Stimulated activated CD8-positive, alpha-beta memory T cell treated with anti-CD3 and anti-CD28 coated beads, Interleukin-2, amount 100 ng/mL, for 48 hours (primary cell): ENCODE data around the gene ZBTB40.
A peak's percentile ranks its signal among the peaks of the same experiment; 100 is the strongest.

Experiments used
- DNase-seq, 2 donors: peaks; one replicate each; pipeline ENCODE4 v3.0.0-alpha.2; 2020; ENCODE audit warnings: low read depth in 2 of 2

ZBTB40 gene, protein sequence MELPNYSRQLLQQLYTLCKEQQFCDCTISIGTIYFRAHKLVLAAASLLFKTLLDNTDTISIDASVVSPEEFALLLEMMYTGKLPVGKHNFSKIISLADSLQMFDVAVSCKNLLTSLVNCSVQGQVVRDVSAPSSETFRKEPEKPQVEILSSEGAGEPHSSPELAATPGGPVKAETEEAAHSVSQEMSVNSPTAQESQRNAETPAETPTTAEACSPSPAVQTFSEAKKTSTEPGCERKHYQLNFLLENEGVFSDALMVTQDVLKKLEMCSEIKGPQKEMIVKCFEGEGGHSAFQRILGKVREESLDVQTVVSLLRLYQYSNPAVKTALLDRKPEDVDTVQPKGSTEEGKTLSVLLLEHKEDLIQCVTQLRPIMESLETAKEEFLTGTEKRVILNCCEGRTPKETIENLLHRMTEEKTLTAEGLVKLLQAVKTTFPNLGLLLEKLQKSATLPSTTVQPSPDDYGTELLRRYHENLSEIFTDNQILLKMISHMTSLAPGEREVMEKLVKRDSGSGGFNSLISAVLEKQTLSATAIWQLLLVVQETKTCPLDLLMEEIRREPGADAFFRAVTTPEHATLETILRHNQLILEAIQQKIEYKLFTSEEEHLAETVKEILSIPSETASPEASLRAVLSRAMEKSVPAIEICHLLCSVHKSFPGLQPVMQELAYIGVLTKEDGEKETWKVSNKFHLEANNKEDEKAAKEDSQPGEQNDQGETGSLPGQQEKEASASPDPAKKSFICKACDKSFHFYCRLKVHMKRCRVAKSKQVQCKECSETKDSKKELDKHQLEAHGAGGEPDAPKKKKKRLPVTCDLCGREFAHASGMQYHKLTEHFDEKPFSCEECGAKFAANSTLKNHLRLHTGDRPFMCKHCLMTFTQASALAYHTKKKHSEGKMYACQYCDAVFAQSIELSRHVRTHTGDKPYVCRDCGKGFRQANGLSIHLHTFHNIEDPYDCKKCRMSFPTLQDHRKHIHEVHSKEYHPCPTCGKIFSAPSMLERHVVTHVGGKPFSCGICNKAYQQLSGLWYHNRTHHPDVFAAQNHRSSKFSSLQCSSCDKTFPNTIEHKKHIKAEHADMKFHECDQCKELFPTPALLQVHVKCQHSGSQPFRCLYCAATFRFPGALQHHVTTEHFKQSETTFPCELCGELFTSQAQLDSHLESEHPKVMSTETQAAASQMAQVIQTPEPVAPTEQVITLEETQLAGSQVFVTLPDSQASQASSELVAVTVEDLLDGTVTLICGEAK

GRCh38 chr1:22451702-22452480 lies at the start of gene ZBTB40:
Gene ZBTB40, plus strand, starts transcription at chr1:22451851. Its CDS starts 38,098 bp downstream, at chr1:22489949.
- peak; percentile 90 for DNase-seq

DNA sequence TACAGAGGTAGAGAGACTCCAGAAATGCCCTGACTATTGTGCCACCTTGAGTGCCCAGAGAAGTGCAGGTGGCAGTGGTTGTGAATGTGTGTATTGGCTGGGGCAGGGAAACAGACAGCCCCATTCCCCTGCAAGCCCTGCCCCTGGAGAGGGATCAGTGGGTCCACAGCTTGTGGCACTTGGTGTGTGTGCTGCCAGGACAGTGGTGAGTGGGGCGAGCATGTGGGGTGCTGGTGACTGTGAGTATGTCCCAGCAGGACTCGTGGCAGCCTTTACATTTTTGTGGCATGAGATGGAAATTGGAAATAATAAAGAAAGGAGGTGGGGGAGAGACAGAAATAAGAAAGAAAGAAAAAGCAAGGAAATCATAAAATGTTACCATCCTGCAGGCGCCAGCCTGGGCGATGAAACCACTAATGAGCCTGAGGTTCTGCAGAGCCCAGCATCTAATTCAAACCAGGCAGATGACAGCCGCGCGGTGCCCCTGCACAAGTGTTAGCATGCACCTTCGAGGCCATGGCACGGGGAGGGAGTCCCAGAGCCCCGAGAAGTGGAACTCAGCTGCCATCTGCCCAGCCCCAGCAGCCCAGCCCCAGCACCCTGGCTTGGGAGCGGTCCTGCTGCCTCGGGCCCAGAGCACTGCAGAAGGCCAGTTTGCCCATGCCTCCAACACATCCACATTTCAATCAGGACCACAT lies 49.1 kb upstream of the ZBTB40 start:
- no peak for DNase-seq

GRCh38 chr1:22404486-22404885 lies 47.2 kb upstream of the ZBTB40 start:
- DNase-seq: no peak

DNA sequence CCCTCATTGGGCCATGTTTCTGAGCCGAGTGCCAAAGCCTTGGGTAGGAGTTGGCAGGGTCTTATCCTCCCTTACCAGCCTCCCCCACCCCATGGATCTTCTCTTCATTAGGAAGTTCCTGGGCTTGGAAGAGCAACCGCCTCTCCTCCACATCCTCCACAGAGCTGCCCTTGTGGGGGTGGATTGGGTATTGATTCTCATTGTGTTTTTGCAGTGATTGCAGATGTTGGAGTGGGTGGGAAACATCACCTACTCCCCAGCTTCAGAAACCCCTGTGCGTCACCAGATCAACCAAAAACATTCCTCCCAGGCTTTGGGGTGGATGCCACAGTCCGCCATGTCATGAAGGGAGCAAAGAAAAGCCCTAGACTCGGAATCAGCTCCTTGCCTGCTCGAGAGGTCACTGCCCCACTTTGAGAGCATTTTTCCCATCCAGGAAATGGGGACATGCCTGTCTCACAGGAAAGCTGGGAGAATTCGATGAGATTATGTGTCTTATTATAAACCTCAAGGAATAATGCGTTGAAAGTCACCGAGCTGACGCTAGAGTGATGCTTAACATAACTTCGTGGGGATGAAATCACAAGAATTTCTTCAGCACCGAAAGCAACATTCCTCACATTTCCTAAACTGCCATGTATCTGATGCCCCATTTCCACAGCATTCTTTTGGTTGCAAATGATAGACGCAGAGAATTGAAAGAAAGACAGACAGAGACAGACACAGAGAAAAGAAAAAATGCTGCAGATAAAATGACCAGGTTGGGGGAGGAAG lies 44.7 kb upstream of the ZBTB40 start:
- no peak for DNase-seq

DNA sequence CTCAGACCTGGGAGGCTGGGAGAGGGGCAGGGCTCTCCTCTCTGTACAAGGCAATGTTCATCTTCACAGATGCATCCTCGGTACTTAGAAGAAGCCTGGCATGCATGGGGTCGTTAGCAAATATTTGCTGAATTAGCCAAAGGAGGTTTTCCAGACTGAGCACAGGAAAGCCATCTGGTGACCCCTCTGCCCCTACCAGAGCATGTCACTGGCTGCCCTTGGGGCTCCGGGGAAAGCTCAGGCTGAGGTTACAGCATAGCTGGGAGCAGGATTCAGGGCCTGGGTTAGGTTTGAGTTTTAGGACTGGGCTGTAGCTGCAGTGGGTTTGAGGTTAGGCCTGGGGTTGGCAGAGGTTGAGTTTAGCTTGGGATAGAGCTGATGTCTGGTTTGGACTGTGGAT lies 43.4 kb upstream of the ZBTB40 start:
- no peak for DNase-seq

DNA sequence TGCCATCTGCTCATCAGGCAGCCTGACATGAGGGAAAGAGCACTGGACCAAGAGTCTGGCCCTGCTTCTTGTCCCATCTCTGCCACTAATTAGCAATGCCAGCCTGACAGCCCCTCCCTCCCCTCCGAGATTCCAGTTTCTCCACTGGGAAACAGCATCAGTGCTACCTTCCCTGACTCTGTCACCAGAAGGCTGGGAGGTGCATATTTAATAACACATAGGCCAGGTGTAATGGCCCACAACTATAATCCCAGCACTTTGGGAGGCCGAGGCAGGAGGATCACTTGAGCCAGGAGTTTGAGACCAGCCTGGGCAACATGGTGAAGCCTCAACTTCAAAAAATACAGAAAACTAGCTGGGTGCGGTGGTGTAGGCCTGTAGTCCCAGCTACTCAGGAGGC lies 41.2 kb upstream of the ZBTB40 start:
- DNase-seq: no peak

GRCh38 chr1:22410928-22411495 lies 40.6 kb upstream of the ZBTB40 start:
- DNase-seq: no peak

- DNase-seq: no peak
Measured at GRCh38 chr1:22411589-22411988, 40.1 kb upstream of the ZBTB40 start.

- DNase-seq: no peak
Measured at GRCh38 chr1:22412932-22413727, 38.5 kb upstream of the ZBTB40 start.

GRCh38 chr1:22413799-22414198 lies 37.9 kb upstream of the ZBTB40 start:
- DNase-seq: no peak

GRCh38 chr1:22414244-22414751 lies 37.4 kb upstream of the ZBTB40 start:
- no peak for DNase-seq

GRCh38 chr1:22415489-22415888 lies 36.2 kb upstream of the ZBTB40 start:
- DNase-seq: no peak

GRCh38 chr1:22416555-22417454 lies 34.8 kb upstream of the ZBTB40 start:
- DNase-seq: peak; percentile 55 to 70

DNA sequence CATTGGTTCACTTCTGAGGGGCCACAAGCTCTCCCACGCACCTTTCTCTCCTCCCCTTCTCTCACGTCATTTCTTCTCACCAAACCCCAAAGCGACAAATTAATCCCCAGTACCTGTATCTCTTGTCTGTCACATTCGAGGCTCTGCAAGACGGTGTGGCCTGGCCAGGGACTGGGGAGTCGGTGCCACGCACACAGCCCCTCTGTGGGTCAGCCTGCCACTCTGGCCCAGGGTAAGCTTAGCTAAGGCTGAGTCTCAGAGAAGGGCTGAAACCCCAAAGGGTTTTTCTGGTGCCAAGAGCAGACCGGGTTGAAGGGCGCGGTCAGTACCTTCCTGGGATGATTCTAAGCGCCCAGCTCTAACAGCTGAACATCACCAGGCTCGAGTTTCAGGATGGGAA lies 34.2 kb upstream of the ZBTB40 start:
- no peak for DNase-seq

GRCh38 chr1:22418312-22418711 lies 33.3 kb upstream of the ZBTB40 start:
- DNase-seq: no peak

DNA sequence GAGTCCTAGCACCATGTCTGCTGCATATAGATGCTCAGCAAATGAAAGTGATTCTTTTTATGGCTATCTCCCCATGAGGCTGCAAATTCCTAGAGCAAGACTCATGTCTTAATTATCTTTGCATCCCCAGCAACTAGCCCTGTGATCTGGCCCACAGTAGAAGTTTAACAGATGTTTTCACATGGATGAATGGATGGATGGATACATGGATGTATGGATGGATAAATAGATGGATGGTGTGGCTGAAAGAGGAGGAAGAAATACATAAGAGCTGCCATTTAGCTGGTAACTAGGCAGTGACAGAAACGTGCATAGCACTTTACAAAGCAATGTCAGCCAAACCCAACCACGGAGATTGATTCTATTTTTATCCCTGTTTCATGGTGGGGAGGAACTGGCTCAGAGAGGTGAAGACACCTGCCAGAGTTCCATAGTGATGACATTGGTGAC lies 32.7 kb upstream of the ZBTB40 start:
- no peak for DNase-seq

- DNase-seq: peak; percentile 36 to 46
Measured at GRCh38 chr1:22420455-22421053, 31.1 kb upstream of the ZBTB40 start.
